Measurements from ENCODE around the gene SALL1. TPM values are rescaled to one million over a fixed set of nuclear protein-coding genes. Genes with fewer than 3 reads are reported as not detected.

The SALL1 gene
- total and polyA plus RNA-seq, 9 of the 15 experiments (the other 6 are each of a cell fraction or from before 2014, with no cell fraction given), result not detected

GRCh38 chr16:51184702-51185433, 33.8 kb upstream of the SALL1 start:
- Histone ChIP-seq H2AFZ (ENCODE audit: low read depth, low read length) (no peak overlapping the region), H4K20me1 (replicated peaks; ENCODE audit: control insufficient read depth, insufficient read depth, low read length) (no peaks in the 10 kb centered on the region), H3K4me1 (replicated peaks in 1 of 2; ENCODE audit: control insufficient read depth in 2 of 2, insufficient read depth in 2 of 2, low read length in 2 of 2) (no peaks in the 10 kb centered on the region), H3K4me3 (no peak overlapping the region), H3K79me2 (ENCODE audit: control insufficient read depth, insufficient read depth, low read length) (no peaks in the 10 kb centered on the region), H3K9me3 (replicated peaks; ENCODE audit: control insufficient read depth, insufficient read depth, low read depth, low read length) (no peaks in the 10 kb centered on the region), H3K36me3 (ENCODE audit: control insufficient read depth, insufficient read depth, low read length) (no peaks in the 10 kb centered on the region), H3K27me3 (ENCODE audit: control insufficient read depth in 2 of 2, insufficient read depth in 2 of 2, low read length in 2 of 2) (no peaks in the 10 kb centered on the region), H3K4me2 (ENCODE audit: insufficient read depth, low read length) (no peak overlapping the region), H3K27ac (ENCODE audit: extremely low read depth, low read depth, low read length) (no peak overlapping the region), H3K9ac (ENCODE audit: insufficient read depth in 1 of 2, low read depth in 2 of 2, low read length in 2 of 2) (no peak overlapping the region), H3K9me1 (ENCODE audit: control insufficient read depth, insufficient read depth, low read length) (no peaks in the 10 kb centered on the region)
- in situ Hi-C loops (cut with MboI) (no loop called here), intact Hi-C loops (cut with micrococcal nuclease) (no loop called here)
- ChIA-PET CTCF (ENCODE audit: low intra/inter-chr PET ratio) (no interaction called here), POLR2A (no interaction called here)
- BruUV-seq (replicated peaks), result no TSS peak
- TF ChIP-seq ZC3H8 (IDR thresholded peaks at IDR 0.05) (no peak), BACH1 (tag; IDR thresholded peaks at IDR 0.05) (no peak), FIP1L1 (IDR thresholded peaks at IDR 0.05; ENCODE audit: low read depth, low read length, poor library complexity, severe bottlenecking) (no peak), TEAD4 (IDR thresholded peaks at IDR 0.05; ENCODE audit: low read length) (no peak), TEAD4 (CRISPR knock-in tag; IDR thresholded peaks at IDR 0.05; ENCODE audit: borderline replicate concordance) (no peak), CBFA2T2 (conservative IDR thresholded peaks at IDR 0.05) (no peak), ATF1 (CRISPR knock-in tag; IDR thresholded peaks at IDR 0.05) (no peak), ATF1 (tag; IDR thresholded peaks at IDR 0.05) (no peak), ZNF354B (CRISPR knock-in tag; IDR thresholded peaks at IDR 0.05) (no peak), CEBPZ (IDR thresholded peaks at IDR 0.05; ENCODE audit: borderline replicate concordance, low read depth, low read length) (no peak), GTF2E2 (tag; IDR thresholded peaks at IDR 0.05) (no peak)
- TF ChIP-seq, protein P1, sequence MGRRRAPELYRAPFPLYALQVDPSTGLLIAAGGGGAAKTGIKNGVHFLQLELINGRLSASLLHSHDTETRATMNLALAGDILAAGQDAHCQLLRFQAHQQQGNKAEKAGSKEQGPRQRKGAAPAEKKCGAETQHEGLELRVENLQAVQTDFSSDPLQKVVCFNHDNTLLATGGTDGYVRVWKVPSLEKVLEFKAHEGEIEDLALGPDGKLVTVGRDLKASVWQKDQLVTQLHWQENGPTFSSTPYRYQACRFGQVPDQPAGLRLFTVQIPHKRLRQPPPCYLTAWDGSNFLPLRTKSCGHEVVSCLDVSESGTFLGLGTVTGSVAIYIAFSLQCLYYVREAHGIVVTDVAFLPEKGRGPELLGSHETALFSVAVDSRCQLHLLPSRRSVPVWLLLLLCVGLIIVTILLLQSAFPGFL (CRISPR knock-in tag; IDR thresholded peaks at IDR 0.05), result no peak
- 1% methylated on average over 8 of the region's 8 CpGs for WGBS (ENCODE audit: insufficient coverage, low coverage, missing lambda C conversion rate)
- no peak for DNase-seq (ENCODE audit: extremely low read depth in 1 of 4, low spot score in 3 of 4)
- ATAC-seq, result no peak
- no peak for FAIRE-seq

Measured in K562 (cell line).